Right renal cortex interstitium (tissue), 3 donors: Measurements from ENCODE around the gene MAD1L1. TPM values are rescaled to one million over a fixed set of nuclear protein-coding genes. Genes with fewer than 3 reads are reported as not detected.
"Not testable (repeated sequence)": the region's sequence is repeated elsewhere in the genome, so short reads cannot be mapped to it uniquely, and the experiment has no call there.

Experiments used
- DNase-seq, 3 donors: peaks; one replicate each; pipeline ENCODE4 v3.0.0-alpha.2; 2013; ENCODE audit warnings: low read depth in 3 of 3, low spot score in 2 of 3
- polyA plus RNA-seq, 3 donors: library from polyadenylated mRNA; unstranded; fragments of 120-200 nt; gene quantifications; one replicate each; pipeline ENCODE4 v1.2.1, GENCODE V29; 2013; ENCODE audit not compliant: insufficient read length in 3 of 3

Gene MAD1L1
- polyA plus RNA-seq, 3 donors: 22.9 to 26.0 (median 25.1) TPM

DNA sequence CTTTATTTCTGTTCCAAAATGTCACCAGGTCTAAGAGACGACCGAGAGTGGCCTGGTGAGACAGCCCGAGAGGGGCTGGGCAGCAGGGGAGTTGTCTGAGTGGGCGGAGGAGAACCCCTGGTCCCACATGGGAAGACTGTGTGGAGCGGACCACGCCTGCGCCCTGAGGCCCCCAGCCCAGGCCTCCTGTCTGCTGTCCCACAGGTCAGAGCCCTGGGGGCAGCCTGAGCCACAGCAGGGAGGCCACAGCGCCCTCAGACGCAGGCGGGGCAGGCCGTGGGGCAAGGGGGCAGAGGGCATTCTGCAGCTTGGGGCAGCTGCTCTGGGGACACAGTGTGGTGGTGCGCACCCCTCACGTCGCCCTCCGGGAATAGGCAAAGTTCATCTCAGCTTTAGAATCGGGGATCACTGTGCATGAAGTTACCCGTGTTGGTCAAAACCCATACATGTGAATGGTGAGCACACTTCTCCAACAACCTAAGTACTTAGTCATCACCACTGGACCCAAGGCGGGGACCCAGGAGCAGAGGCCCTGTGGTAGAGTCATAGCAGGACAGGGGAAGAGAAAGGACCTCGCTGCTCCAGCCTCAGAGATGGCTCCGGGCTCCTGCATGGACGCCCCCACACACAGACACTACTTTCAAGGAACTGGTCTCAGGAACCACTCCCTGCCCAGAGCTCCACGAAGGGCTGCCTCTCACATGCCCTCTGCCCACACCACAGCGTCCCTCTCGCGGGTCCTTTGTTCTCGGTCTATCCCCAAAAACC lies 348.0 kb downstream of the MAD1L1 start:
- DNase-seq: no peak

DNA sequence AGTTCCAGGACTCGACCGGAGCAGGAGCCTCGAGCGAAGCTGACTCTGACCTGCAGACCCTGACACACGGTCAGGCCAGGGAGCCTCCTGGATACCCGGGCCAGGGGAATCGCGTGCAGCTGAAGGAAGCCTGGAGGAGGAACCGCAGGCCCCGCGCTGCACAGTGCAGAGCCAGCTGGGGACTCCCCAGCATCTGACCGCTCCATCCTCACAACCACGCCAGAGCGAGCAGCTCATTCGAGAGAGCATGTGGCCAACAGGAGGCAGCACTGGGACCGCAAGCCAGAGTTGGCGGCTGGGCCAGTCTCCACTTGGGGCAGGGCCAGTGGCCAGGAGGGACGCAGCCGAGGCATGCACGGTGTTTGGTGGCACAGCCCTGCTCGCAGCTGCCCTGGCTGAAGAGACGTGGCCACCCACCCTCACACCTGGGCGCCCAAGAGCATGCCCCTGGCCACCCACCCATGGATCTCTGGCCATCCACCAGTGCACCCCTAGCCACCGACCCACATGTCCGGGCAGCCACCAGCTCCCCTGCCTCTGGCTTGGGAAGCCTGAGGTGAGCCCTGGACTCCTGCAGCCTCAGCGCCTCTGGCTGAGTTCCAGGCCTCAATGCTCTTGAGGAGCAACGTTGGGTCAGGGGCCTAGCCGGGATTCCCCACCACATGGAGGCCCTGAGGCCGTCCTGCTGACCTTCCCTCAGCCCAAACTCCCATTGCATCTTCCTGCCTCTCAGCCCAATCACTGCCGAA lies 348.7 kb downstream of the MAD1L1 start:
- DNase-seq: no peak

DNA sequence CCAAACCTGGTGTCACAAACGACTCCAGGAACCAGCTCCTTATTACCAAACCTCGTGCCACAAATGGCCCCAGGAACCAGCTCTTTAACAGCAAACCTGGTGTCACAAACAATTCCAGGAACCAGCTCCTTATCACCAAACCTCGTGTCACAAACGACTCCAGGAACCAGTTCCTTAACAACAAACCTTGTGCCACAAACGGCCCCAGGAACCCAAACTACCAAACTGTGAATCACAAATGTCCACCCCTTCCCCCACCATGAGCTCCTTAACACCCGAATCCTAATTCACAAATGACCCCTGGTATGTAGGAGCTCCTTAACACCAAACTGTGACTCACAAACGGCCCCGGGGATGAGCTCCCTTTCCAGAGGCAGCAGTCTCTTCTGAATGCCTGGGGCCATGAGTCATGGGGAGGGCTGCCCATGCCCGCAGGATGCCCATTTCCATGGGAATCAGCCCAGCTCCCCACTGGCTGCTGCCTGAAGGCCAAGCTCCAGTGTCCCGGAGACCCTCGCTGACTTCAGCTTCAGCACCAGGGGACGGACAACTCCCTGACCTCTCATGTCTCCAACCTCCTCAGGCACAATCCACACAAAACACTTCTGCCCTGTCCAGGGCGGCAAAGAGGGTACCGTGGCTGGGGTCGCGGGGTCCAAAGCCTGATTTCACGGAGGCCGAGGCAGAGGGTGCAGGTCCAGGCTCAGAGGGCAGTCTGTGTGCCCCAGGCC lies 349.5 kb downstream of the MAD1L1 start:
- DNase-seq: no peak

DNA sequence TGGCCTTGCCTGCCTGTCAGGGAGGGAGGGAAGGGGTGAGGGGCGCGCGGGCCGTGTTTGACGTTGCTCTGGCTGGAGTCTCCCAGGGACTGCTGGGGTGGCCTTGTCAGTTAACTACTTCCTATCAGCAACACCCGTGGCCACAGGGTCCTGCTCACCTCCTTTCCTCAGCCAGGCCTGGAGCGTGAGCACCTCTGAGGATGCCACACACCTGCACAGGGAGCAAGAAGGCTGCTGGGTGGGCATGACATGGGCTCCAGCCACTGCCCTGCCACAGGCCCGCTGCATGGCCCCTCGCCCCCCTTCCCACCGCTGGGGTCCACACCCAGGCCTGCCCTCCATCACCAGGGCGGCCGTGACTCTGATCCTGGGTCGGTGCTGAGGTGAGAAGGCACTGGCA lies 350.3 kb downstream of the MAD1L1 start:
- DNase-seq: no peak

DNA sequence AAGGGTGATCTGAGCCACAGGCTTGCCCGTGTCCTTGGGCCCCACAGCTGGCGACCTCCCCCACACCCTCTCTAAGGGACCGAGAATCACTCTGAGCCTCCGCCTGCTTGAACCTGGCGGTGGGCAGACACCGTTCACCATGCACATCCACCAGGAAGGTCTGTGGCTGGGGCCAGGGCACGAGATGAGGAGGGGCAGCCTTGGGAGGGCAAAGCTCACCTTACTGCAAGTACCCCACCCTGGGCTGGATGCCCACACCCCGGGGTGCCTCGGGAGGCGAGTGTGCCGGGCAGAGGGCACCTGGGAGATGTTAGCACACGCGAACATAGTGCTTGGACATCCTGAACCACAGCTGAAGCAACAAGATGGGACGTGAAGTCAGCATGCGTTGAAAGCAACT lies 350.8 kb downstream of the MAD1L1 start:
- DNase-seq: no peak

DNA sequence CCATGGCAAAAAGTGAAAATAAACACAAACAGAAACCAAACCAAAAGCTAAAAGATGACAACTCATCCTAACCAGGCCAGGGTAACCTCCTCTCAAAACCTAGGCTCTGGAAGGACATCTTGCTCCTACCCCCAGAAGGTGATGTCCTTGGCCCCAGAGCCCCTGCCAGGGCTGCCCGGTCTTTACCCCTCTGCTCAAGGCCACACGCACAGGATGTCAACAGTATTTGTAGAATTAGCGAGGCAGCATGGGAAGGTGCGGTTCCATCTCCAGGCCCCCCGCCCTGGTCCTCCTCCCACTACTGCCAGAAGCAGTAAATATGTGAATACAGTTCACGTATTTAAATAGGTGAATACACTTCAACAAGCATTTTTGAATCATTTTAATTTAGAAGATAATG lies 356.1 kb downstream of the MAD1L1 start:
- DNase-seq: not testable (repeated sequence)

DNA sequence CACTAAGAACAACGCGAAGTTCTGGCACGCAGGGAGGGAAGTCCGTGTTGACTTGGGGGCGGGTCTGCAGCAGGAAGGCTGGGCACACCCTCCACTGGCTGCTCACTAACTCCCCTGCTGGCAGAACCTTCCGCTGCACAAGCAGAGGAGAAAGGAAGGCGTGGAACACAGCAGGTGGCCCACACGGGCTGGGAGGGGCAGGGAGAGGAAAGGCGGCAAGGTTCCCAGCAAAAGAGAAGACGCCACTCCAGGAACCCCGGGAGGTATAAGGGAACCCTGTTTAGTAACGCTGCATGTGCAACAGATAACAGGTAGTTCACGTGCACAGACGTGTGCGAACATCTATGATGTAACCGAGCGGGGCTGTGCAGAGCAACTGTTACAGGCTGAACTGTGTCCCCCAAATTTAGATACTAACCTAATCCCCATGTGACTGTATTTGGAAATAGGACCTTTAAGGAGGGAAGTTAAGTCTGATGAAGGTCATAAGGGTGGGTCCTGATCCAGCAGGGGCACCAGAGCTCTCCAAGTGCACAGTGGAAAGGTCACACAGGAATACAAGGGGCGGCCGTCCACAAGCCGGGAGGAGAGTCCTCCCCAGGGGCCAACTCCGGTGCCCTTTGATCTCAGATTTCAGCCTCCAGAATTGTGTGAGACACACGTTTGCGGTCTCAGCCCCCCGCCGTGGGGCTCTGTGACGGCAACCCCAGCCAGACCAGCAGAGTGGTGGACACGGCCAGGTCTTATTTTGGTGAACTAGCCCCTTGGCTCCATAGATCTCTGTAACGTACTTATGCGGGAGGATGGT lies 357.1 kb downstream of the MAD1L1 start:
- DNase-seq: not testable (repeated sequence)

DNA sequence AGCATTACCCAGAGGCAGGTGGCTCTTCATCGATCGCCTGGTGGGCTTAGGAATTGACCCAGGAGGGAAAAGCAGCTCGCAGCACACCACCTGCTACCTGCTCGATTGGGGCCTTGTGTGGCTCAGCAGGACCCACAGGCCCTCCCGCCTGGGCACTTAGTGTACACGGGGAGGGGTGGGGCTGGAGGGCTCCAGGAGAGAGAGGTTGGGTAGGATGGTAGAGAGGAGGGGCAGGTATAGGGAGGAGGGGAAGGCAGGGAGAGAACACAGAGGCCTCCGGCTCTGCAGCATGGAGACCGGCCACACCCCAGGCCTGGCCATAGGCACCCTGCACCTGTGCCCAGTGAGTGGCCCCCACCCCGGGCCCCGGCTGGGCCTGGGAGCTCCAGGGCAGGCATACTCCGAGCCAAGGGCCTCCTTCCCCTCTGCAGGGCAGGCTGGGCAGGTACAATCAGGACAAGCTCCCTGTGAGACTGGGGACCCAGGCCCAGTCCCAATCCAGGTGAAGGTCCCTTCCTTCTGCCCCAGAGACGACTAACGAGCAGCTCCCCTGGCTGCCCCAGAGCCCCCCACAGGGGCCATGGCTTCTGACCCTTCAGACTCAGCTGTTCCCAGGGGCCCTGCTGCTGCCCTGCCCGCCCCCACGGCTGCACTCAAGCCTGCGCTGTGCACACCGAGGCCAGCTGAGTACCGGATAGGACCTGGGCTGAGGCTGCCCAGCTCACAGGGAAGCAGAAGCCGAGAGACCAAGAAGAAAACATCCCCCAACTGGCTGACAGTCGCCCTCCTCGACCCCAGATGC lies 358.0 kb downstream of the MAD1L1 start:
- not testable (repeated sequence) for DNase-seq

DNA sequence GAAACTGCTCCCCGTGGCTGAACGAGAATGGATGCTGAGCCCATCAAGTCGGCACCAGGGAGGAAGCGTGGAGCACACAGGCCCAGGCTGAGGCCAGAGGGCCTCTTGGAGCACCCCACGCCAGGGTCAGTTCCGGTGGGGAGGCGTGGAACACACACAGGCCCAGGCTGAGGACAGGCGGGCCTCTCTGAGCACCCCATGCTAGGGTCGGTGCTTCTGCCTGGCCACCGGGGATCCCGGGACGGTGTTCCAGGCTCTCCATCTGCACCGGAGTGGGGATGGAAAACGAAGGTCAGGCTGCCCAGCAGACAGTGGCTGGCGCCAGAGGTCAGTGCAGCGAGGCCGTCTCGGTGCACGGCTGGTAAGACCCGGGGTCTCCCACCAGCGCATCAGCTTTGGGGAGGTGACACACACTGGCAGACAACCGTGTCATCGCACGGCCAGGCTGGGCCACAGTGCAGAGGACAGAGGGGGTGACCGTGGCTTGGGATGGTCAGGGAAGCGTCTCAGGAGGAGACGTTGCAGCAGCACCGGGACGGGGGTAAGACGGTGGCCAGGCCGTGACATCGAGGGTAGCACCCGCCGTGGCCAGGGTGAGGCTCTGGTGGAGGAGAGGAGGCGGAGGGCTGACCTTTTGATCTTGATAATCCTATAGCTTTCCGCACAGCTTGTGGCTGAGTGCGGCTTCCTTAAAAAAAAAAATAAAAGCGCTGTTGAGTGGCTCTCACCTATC lies 358.7 kb downstream of the MAD1L1 start:
- no peak for DNase-seq

DNA sequence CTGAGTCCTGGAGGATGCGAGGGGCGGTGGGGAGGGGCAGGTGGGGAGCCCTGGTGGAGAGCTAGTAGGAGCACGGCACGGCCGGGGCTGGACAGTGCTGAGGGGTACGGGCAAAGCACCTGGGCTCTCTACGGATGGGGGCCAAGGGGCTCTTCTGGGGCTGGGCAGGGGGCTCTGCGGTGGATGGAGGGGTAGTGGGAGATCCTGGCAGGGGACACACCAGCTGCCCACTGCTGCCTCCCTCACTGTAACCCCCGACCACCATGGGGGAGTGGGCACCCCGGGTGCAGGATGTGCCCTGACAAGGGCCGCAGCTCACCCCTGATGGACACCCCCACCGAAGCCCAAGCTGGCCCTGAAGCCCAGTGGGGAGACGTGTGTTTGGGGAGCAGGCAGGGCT lies 359.3 kb downstream of the MAD1L1 start:
- DNase-seq: no peak

DNA sequence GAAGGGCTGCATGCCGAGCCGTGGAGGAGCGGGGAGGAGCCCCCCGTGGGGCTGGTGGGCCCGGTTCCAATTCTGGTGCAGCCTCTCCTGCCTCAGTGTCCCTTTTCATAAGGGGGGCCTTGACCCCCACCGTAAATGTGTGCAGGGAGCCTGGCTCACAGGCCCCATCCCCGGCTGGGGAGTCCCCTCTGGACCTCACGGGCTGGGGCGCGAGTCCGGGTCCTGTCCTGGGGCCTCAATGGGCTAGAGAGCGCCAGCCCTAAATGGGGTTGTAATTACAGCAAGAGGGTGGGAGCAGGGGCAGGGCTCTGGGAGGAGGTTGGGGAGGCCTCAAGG lies 359.7 kb downstream of the MAD1L1 start:
- DNase-seq: no peak

DNA sequence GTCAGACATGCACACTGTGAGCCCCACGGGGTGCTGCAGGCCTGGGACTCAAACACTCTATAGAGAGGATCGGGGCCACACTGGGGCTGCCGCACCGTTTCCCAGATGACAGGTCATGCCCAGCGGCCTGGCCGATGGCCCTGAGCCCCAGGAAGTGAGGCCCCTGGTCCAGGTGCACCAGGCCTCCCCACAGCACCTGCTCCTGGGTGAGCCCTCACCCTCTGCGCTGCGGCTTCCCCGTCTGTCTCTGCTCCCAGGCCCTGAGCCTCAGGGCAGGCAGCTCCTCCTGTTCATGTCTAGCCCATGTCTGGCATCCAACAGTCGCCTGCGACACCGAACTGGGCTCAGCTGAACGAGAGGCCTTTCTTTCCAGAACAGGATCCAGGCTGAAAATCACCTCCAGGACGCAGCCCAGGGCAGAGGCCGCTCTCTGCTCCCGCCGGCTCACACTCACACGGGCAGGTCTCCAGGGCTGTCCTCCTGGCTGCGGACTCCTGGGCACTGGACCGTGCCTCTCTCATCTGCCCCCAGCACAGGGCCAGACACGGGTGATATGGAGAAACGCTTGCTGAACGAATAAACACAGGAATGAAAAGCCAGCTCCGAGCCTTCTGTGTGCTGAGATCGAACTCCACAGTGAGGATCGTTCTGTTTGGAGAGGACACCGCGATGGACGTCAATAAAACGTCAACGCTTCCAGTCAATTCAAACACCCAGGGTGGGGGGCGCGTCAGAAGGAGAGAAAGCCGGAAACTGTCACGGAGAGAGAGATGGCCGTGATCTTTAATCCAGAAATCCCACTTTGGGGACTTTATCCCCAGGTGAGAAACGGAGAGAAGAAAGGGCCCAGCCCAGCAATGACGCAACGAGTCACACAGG lies 360.3 kb downstream of the MAD1L1 start:
- DNase-seq: no peak

DNA sequence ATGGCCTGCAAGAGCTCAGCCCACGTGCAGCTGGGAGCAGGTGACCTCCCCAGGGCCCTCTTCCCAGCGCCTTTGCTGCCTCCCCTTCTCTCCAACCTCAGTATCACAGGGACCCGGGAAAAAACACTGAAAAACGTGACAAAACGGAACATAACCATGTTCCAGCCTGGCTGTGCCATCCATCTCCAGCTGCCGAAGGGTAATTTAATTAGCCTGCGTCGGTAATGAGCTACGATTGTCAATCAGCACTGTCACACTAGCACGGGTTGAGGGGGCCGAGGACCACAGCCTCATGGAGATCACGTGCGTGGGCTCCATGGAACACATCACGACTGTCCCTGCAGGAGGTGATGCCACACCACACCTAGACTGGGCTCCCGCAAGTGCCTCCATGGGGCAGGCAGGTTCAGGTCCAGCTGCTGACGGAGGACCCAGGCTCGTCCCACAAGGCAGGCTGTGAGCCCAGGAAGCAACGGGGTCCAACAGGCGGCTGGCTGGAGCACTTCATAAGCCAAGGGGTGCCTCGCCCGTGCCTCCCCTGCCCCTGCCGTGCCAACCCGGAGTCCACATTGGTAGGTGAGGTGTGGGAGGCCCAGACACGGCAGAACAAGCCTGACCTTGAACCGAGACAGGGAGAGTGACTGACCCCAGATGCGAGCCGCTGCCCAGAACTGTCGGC lies 363.2 kb downstream of the MAD1L1 start:
- DNase-seq: no peak

DNA sequence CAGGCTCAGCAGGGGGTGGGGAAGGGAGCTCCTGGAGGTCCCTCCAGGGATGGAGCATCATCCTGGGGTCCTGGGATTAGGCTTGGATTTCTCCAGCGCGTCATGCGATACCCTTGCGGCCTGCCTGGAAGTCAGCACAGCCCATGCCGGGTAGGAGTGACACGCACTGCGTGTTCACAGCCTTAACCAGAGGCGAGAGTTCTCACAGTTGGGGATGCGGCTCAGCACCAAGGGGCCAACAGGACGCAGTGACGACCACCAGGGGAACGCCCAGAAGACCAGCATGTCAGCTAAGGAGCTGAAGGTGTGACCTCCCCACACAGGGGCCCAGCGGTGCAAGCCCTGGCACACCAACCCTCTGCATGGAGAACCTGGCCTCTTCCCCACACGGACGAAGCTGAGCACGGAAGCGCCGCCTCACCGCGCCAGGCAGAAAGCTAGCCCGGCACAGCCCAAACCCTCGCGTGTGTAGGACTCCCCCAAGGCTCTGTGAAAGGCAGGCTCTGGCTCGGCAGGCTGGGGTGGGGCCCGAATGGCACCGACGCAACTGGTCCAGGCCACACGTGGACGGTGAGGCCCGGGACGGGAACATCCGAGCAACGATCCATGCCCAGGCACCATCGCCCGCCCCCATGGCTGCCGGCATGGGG lies 364.1 kb downstream of the MAD1L1 start:
- no peak for DNase-seq

DNA sequence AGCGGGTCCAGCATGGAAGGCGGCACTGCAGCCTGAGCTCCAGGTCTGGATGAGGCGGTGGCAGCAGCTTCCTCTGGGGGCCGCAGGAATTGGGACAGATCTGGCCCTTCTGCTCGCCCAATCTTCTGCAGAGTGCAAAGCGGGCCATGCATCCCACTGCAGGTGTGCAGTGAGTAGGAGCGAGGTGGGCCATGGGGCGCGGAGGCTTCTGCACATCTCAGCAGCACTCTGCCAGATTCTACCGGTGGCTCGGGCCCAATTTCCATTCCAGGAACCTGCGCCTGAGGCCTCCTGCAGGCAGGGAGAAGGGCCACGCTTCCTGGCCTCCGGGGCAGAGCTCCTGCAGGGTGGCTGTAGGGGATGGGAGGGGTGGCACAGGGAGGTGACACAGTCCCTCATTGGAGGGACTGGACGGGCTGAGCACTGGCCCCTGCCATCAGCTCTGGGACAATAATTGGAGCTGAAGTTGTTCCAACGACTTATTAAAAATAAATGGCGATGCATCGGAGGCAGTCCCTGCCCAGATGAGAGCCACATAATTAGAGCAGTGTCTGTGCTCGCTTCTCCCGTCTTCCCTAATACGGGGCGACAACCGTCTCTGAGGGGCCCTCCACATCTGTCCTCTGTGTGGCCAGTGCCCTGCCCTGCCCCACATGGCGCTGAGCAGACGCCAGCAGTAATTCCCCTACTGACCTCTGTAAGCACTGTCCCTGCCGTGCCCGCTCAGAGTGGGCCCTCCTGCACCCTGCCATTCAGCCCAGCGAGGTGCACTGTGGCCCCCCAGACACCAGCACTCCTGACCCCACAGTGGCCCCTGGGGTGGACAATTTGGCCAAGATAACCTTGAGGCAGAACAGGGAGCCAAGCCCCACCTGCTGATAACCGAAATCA lies 365.1 kb downstream of the MAD1L1 start:
- DNase-seq: no peak

DNA sequence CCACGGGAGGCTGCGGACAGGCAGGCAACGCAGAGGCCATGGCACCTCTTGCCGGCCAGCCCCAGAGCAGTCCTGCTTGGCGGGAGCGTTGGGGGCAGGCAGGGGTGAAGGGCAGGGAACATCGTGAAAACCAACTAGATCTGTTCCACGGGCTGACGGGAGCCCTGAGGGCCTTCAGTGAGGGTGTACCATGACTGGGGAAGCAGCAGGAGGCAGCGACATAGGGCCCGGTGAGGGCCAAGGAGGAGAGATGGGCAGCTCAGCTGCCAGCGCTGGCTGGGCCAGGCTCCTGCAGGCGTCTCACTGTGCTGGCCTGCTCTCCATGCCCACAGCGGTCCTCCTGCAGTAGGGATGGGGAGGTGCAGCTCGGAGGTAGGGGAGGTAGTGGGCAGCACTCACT lies 366.1 kb downstream of the MAD1L1 start:
- DNase-seq: no peak
